ENCODE results near the gene TMEM233.

GRCh38 chr12:119627019-119627643 is 33.6 kb downstream of the TMEM233 start:
- TF ChIP-seq EZH2phosphoT487 (IDR thresholded peaks at IDR 0.05; ENCODE audit: borderline replicate concordance, low read depth) (no peak), GABPA (IDR thresholded peaks at IDR 0.05; ENCODE audit: low read depth) (no peak), RFX5 (IDR thresholded peaks at IDR 0.05; ENCODE audit: low read length) (no peak), CHD2 (IDR thresholded peaks at IDR 0.05; ENCODE audit: low read length, partially characterized antibody) (no peak), TAF1 (IDR thresholded peaks at IDR 0.05; ENCODE audit: borderline replicate concordance, low read depth, low read length) (no peak), MAX (IDR thresholded peaks at IDR 0.05; ENCODE audit: low read depth) (no peak), ZBTB33 (IDR thresholded peaks at IDR 0.05; ENCODE audit: borderline replicate concordance, low read depth) (no peak), CTCF (IDR thresholded peaks at IDR 0.05) (no peak), YY1 (IDR thresholded peaks at IDR 0.05; ENCODE audit: low read depth) (no peak), EP300 (IDR thresholded peaks at IDR 0.05; ENCODE audit: borderline replicate concordance in 1 of 2, low read depth in 1 of 2, low read length in 1 of 2) (no peak)
